Stimulated activated CD4-positive, alpha-beta T cell treated with anti-CD3 and anti-CD28 coated beads, Interleukin-4, amount 100 ng/mL, for 24 hours (primary cell): ENCODE measurements around the gene ZIC1.

ENCODE experiments used
- DNase-seq: peaks from one replicate; pipeline ENCODE4 v3.0.0-alpha.2; 2020

Gene ZIC1

GRCh38 chr3:147380977-147381376 is 28.2 kb upstream of the ZIC1 start:
- no peak for DNase-seq

DNA sequence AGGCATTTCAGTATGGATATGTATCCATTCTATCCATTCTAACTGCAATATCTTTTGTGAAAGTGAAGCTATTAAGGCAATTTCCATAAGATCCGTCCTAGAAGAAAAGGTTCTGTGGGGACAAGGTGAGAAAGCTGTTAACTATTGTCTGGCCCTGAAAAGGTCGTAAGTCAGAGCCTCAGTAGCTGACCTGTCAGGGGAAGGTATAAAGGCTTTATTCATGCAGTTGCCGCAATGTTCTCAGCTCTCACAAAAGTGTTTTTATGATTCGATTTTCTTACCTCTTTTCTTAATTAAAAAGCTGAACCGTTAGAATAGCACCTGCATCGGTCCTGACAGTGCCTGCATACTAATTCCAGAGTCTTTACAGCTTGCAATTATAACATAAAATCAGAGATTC is 27.6 kb upstream of the ZIC1 start:
- no peak for DNase-seq

GRCh38 chr3:147383617-147384016 is 25.5 kb upstream of the ZIC1 start:
- DNase-seq, result no peak

DNA sequence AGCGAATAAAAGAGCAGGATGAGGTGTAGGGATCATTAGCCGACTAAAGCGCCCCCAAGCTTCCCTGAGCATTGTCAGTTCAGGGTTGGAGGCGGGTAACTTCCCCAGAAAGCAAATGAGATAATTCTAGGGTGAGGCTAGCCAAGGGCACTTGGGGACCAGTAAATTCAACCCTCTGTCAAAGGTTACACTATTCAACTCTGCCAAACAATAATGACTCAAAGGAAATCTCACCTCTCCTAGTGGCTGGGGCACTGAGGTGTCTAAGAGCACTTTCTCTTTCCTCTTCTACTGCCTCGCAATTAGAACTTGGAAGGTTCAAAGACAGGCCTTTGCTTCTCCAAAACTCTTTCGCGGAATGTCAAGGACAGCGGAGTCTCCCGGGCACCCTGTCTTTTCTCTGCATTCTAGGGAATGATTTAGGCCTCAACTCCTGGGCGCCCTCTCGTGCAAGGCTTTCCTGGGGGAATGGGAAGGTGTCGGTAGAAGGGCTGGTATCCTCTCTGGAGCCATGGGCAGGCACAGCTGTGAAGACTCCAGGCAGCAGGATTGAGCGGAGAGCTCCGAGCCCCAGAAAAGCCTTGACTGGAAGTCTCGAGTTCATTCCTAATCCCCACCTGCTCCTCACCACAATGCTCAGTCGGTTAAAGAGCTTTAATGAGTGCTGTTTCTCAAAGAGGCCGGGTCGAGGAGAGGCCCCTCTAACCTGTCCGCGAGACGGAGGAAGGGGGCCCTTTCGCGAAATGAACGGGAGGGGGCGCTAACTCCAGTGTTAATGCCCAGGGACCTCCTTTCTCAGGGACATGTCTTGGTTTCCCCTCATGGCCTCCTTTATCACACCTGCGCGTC is 24.7 kb upstream of the ZIC1 start:
- no peak for DNase-seq

- DNase-seq, result no peak
These were observed 23.8 kb upstream of the ZIC1 start for GRCh38 chr3:147385059-147386012.

DNA sequence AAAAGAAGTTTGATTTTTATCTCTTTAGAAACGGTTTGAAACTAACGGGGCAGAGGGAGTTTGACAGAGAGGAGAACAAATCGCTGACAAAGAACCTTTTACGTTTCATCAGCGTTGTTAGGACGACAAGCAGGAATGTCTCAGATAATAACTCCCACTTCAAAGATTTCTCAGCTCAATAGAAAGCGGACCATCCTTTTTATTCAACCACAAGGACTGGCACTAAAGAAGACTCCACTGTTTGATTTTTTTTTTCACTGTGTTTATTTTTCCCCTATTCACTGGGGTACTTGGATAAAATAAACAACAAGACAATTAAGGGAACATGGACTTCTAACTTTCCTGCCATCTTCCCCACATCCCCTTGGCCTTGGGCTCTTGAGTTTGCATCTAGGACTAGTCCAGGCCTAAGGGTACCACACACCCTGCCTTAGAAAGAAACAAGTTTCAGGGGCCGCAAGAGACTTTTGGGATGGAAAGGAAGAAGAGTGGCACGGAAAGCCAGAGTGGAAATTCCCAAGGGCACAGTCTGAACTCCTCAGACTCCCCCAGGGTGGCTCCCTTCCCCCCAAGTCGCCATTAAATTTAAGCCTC is 21.8 kb upstream of the ZIC1 start:
- no peak for DNase-seq

- no peak for DNase-seq
These were observed 21.1 kb upstream of the ZIC1 start for GRCh38 chr3:147387885-147388699.

GRCh38 chr3:147388700-147389580 is 20.2 kb upstream of the ZIC1 start:
- no peak for DNase-seq

DNA sequence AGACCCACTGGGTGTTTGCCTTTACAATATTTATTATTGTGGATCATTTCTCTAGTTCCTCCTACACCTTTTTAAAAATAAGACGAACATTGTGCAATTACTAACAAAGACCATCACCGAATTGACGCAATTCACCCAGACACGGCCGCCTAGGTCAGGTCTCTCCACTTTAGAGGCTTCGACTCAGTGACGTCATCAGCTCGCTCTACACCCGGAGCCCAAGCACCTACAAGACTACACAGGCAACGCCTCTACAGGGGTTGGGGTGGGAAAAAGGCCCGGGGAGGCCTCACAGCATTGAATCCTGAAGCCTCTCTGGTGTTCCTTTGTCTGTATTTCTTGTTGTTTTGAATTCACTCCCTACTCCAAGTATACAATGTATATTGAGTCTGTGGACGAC is 19.4 kb upstream of the ZIC1 start:
- DNase-seq, result no peak

GRCh38 chr3:147390589-147391569 is 18.3 kb upstream of the ZIC1 start:
- DNase-seq, result no peak

DNA sequence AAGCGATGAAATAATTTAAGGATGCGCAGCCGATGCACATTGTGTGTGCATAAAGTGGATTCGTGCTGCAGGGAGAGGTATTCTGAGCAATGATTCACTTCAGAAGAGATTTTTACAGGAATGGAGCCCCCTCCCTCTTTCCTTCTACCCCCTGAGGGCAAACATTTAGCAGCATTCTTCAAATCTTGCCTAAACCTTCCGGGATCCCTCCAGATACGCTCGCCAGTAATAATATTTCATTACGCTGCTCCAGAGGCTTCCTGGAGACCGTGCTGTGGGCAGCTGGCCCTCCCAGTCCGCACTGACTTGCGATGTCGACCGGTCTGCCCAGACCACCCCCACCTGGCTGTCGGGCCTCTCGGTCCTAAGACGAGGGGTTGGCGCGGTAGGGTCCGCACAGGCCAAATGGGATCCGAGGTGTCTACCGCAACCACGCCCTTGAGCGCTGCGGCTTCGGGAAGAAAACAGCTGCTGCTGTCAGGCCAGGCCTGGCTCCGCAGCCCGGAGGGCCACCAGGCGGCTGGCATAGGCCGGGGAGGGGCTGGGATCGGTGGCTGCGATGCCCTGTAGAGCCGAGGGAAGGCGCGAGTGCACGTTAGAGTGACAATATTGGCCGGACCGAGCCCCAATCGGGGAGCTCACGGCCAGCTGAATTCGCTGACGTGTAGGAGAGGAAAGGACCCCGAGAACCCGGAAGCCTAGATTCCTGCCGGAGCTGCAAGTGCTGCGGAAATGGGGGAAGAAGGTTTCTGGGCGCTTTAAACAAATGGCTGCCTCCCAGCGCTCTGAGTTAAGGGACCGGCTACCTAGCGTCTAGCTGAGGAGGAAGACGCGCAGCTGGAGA is 17.2 kb upstream of the ZIC1 start:
- DNase-seq, result no peak

- DNase-seq, result no peak
These were observed 16.6 kb upstream of the ZIC1 start for GRCh38 chr3:147392625-147392946.

GRCh38 chr3:147393261-147393942 is 15.8 kb upstream of the ZIC1 start:
- no peak for DNase-seq

- no peak for DNase-seq
These were observed 15.0 kb upstream of the ZIC1 start for GRCh38 chr3:147393943-147394883.

DNA sequence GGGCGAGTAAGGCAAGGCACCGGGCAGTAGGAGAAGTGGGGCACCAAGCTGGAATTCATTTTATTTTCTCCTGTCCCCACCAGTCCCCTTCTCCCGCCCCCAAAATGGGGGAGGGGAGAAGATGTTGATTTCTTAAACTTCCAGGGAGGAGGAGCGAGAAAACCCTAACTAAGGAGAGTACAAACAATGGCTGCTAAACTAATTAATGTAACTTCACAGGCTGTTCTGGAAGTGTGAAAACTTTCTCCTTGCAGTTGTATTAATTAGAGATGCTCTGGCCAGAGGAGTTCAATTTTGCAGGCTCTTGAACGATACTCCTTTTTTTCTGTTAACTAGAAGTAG is 14.3 kb upstream of the ZIC1 start:
- no peak for DNase-seq

- DNase-seq, result no peak
These were observed 13.1 kb upstream of the ZIC1 start for GRCh38 chr3:147395899-147396711.

DNA sequence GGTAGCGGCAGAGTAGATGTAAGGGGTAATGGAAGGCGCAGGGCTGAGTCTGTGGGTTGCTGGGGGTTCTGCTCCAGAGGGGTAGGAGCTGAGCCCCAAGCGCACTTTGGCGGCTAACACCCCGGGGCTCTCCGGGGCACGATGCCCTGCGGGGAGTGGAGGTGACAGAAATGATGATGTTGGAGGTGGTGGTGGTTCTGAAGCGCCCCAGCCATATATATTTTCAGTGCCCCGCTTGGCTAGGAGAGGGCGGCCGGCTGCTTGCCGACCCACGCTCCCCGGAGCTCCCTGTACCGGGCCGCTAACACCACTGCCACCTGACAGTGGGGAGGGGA is 12.5 kb upstream of the ZIC1 start:
- no peak for DNase-seq
